Astrocyte of the spinal cord (primary cell): ENCODE data around the gene AP5S1.
A peak's percentile ranks its signal among the peaks of the same experiment; 100 is the strongest.

Source experiments
- DNase-seq: peaks from one replicate; pipeline ENCODE4 v3.0.0; 2011; ENCODE audit warnings: low read depth, low spot score
- H3K4me3 ChIP-seq: 2 replicates; pipeline ENCODE4 v1.5.1; 2011; ENCODE audit warnings: low read depth, mild to moderate bottlenecking, low read length, moderate library complexity
- CTCF ChIP-seq: IDR thresholded peaks from 2 replicates; pipeline ENCODE4 v1.5.1; 2012; ENCODE audit warnings: low read depth, mild to moderate bottlenecking, low read length, inconsistent platforms
- in situ Hi-C: cut with HindIII; loops from 2 replicates; pipeline ENCODE4 v1.10.0; 2017; ENCODE audit warnings: low sequenced_read_pairs

AP5S1 gene

GRCh38 chr20:3811467-3812258 lies 8.7 kb upstream of the AP5S1 start:
- peak overlapping the region; percentile 25 for H3K4me3 ChIP-seq
- TF ChIP-seq CTCF = no peak
- DNase-seq = peak; percentile 100
- in situ Hi-C loops = no loop called here

GRCh38 chr20:3812259-3812681 lies 8.1 kb upstream of the AP5S1 start:
- in situ Hi-C loops = no loop called here
- no peak for DNase-seq
- TF ChIP-seq CTCF = no peak
- H3K4me3 ChIP-seq = no peak overlapping the region

- no peak for TF ChIP-seq CTCF
- no peak overlapping the region for H3K4me3 ChIP-seq
- in situ Hi-C loops = no loop called here
- DNase-seq = no peak
These were observed 7.1 kb upstream of the AP5S1 start for GRCh38 chr20:3812975-3813847.

- no peak overlapping the region for H3K4me3 ChIP-seq
- DNase-seq = no peak
- no peak for TF ChIP-seq CTCF
- in situ Hi-C loops = no loop called here
These were observed 6.3 kb upstream of the AP5S1 start for GRCh38 chr20:3813848-3814581.

GRCh38 chr20:3814928-3815495 lies 5.3 kb upstream of the AP5S1 start:
- no peak for DNase-seq
- in situ Hi-C loops = no loop called here
- no peak overlapping the region for H3K4me3 ChIP-seq
- no peak for TF ChIP-seq CTCF

- no peak for DNase-seq
- no peak for TF ChIP-seq CTCF
- in situ Hi-C loops = no loop called here
- no peak overlapping the region for H3K4me3 ChIP-seq
These were observed 4.5 kb upstream of the AP5S1 start for GRCh38 chr20:3815703-3816315.
